PC-9 (cell line): ENCODE results near the gene RGS3.

ENCODE experiments used
- CTCF ChIP-seq: fragments of 200-600 bp; sonication (generic); conservative IDR thresholded peaks from 2 replicates; pipeline ENCODE4 v1.6.1; 2017; ENCODE audit warnings: mixed run types, antibody characterized with exemption, mild to moderate bottlenecking, moderate library complexity
- EZH2 ChIP-seq: fragments of 200-600 bp; sonication (generic); IDR thresholded peaks from 2 replicates; pipeline ENCODE4 v1.8.0; 2017; ENCODE audit warnings: antibody characterized with exemption, low read depth

- TF ChIP-seq CTCF (no peak), EZH2 (no peak)
Observed at GRCh38 chr9:113604393-113604792, 140.9 kb downstream of the RGS3 start.
